SK-N-SH (cell line): Measurements from ENCODE around the gene EIF4G2.

Experiments
- CHD2 ChIP-seq: fragments of 150-350 bp; IDR thresholded peaks from 2 replicates; pipeline ENCODE4 v1.6.1; 2018; ENCODE audit warnings: low read length; ENCODE audit not compliant: partially characterized antibody
- CTCF ChIP-seq: fragments of 200-600 bp; sonication (generic); IDR thresholded peaks from 2 replicates; pipeline ENCODE4 v1.6.1; 2017; ENCODE audit warnings: antibody characterized with exemption, mild to moderate bottlenecking, moderate library complexity
- GABPA ChIP-seq: IDR thresholded peaks from 2 replicates; pipeline ENCODE4 v1.4.0; 2012; ENCODE audit warnings: low read depth, mild to moderate bottlenecking
- MAX ChIP-seq: IDR thresholded peaks from 2 replicates; pipeline ENCODE4 v1.4.0; 2012; ENCODE audit warnings: low read depth
- NFIC ChIP-seq: IDR thresholded peaks from 2 replicates; pipeline ENCODE4 v1.4.0; 2012; ENCODE audit warnings: borderline replicate concordance
- NRF1 ChIP-seq: IDR thresholded peaks from 2 replicates; pipeline ENCODE4 v1.6.1; 2012; ENCODE audit warnings: low read depth, mild to moderate bottlenecking, low read length
- POLR2AphosphoS5 ChIP-seq: IDR thresholded peaks from 2 replicates; pipeline ENCODE4 v1.6.1; 2012; ENCODE audit warnings: low read depth, low read length
- RAD21 ChIP-seq: IDR thresholded peaks from 2 replicates; pipeline ENCODE4 v1.6.1; 2012; ENCODE audit warnings: mild to moderate bottlenecking, low read length
- REST ChIP-seq: IDR thresholded peaks from 2 replicates; pipeline ENCODE4 v1.6.1; 2012; ENCODE audit warnings: mild to moderate bottlenecking, low read depth, low read length, moderate library complexity
- SIN3A ChIP-seq: IDR thresholded peaks from 2 replicates; pipeline ENCODE4 v1.6.1; 2012; ENCODE audit warnings: low read depth, mild to moderate bottlenecking, low read length, moderate library complexity, borderline replicate concordance
- TCF12 ChIP-seq: IDR thresholded peaks from 2 replicates; pipeline ENCODE4 v1.4.0; 2012
- TEAD4 ChIP-seq: IDR thresholded peaks from 2 replicates; pipeline ENCODE4 v1.4.0; 2012; ENCODE audit warnings: mild to moderate bottlenecking, borderline replicate concordance; ENCODE audit not compliant: insufficient read depth
- YY1 ChIP-seq: IDR thresholded peaks from 2 replicates; pipeline ENCODE4 v1.4.0; 2012; ENCODE audit warnings: low read depth, mild to moderate bottlenecking

DNA sequence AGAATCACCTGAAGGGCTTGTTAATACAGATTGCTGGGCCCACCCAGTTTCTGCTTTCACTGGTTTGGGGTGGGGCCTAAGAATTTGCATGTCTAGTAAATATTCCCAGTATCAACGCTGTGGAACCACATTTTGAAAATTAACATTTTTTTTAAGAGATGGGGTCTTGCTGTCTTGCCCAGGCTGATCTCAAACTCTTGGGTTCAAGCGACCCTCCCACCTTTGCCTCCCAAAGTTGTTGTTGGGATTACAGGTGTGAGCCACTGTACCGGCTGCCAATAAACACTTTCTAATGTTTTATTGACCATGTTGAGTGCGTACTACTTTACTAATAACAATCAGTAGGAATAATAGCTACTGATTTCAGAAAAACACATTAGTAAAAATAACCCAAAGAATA, 2.5 kb downstream of the EIF4G2 start:
- TF ChIP-seq CTCF (no peak), YY1 (no peak), MAX (no peak), REST (no peak), RAD21 (no peak), POLR2AphosphoS5 (no peak), NRF1 (no peak), SIN3A (no peak), GABPA (no peak), TEAD4 (no peak), NFIC (no peak), TCF12 (no peak), CHD2 (no peak)
